H1 (cell line): ENCODE results near the gene REPIN1. TPM values are rescaled to one million over a fixed set of nuclear protein-coding genes. Genes with fewer than 3 reads are reported as not detected.

ENCODE experiments used
- CTCF ChIA-PET: fragments of 300-600 bp; sonication (Branson Sonifier 250); formaldehyde crosslinking; loops from one replicate; lab custom pipeline; 2021; ENCODE audit not compliant: partially characterized antibody; lab: Charles Lee
- POLR2A ChIA-PET: fragments of 300-600 bp; sonication (Branson Sonifier 250); formaldehyde crosslinking; loops from one replicate; lab custom pipeline; 2021; ENCODE audit warnings: inconsistent platforms; ENCODE audit not compliant: partially characterized antibody; lab: Charles Lee
- DNase-seq, 2 experiments: peaks; one replicate each; pipeline versions ENCODE4 v3.0.0 to v3.0.0-alpha.2; 2010 to 2022; ENCODE audit warnings: low spot score in 2 of 2, low read depth in 1 of 2, mixed read lengths in 1 of 2
- FAIRE-seq: peaks from 2 replicates; lab custom pipeline; 2011; peaks lifted over from hg19 to GRCh38; lab: Jason Lieb, UNC
- H2AFZ ChIP-seq: 2 replicates; pipeline ENCODE4 v1.8.1; 2012; ENCODE audit warnings: low read length, inconsistent platforms
- H2AK5ac ChIP-seq: 2 replicates; pipeline ENCODE4 v1.6.1; 2013; ENCODE audit warnings: low read depth, low read length
- H2BK120ac ChIP-seq: replicated peaks from 2 replicates; pipeline ENCODE3; 2013; ENCODE audit warnings: low read depth, low read length, inconsistent platforms
- H2BK12ac ChIP-seq: 2 replicates; pipeline ENCODE4 v1.6.1; 2013; ENCODE audit warnings: low read depth, low read length
- H2BK15ac ChIP-seq: 2 replicates; pipeline ENCODE4 v1.6.1; 2013; ENCODE audit warnings: low read length
- H2BK20ac ChIP-seq: 2 replicates; pipeline ENCODE4 v1.6.1; 2013; ENCODE audit warnings: low read length
- H2BK5ac ChIP-seq: 2 replicates; pipeline ENCODE4 v1.6.1; 2013; ENCODE audit warnings: low read depth, low read length
- H3K14ac ChIP-seq: 2 replicates; pipeline ENCODE4 v1.6.1; 2013; ENCODE audit warnings: inconsistent platforms; ENCODE audit not compliant: insufficient read length
- H3K18ac ChIP-seq: 2 replicates; pipeline ENCODE4 v1.6.1; 2013; ENCODE audit warnings: low read length; ENCODE audit errors: extremely low read depth
- H3K23ac ChIP-seq: 2 replicates; pipeline ENCODE4 v1.6.1; 2013; ENCODE audit warnings: inconsistent platforms; ENCODE audit not compliant: insufficient read length
- H3K23me2 ChIP-seq: 2 replicates; pipeline ENCODE4 v1.6.1; 2013; ENCODE audit warnings: low read depth, low read length
- H3K27ac ChIP-seq: 2 replicates; pipeline ENCODE4 v1.6.1; 2011; ENCODE audit warnings: low read depth, low read length, inconsistent platforms
- H3K27me3 ChIP-seq, 4 experiments: replicated peaks in 1 of 4; 1 replicate in 1 of 4; 2 replicates in 3 of 4; pipeline versions ENCODE4 v1.6.1 to v1.8.1; 2011 to 2013; ENCODE audit warnings: low read length in 3 of 4, mild to moderate bottlenecking in 3 of 4, inconsistent platforms in 2 of 4, mixed read lengths in 2 of 4, moderate library complexity in 1 of 4; ENCODE audit not compliant: control insufficient read depth in 3 of 4, insufficient read depth in 3 of 4; ENCODE audit errors: extremely low read depth in 1 of 4
- H3K36me3 ChIP-seq, 4 experiments: 2 replicates each; pipeline versions ENCODE4 v1.6.1 to v1.8.1; 2011 to 2013; ENCODE audit warnings: mild to moderate bottlenecking in 4 of 4, low read length in 3 of 4, moderate library complexity in 2 of 4, control low read depth in 1 of 4, inconsistent platforms in 1 of 4; ENCODE audit not compliant: insufficient read depth in 4 of 4, control insufficient read depth in 2 of 4
- H3K4ac ChIP-seq: replicated peaks from 2 replicates; pipeline ENCODE3; 2013; ENCODE audit warnings: low read length, low read depth, mixed read lengths, inconsistent platforms; ENCODE audit not compliant: insufficient read length
- H3K4me1 ChIP-seq, 4 experiments: replicated peaks in 1 of 4; 1 replicate in 1 of 4; 2 replicates in 3 of 4; pipeline versions ENCODE4 v1.6.1 to v1.8.1; 2011 to 2013; ENCODE audit warnings: low read length in 3 of 4, inconsistent platforms in 2 of 4, mixed read lengths in 1 of 4; ENCODE audit not compliant: insufficient read depth in 4 of 4, control insufficient read depth in 3 of 4
- H3K4me2 ChIP-seq, 2 experiments: 2 replicates each; pipeline versions ENCODE4 v1.6.1 to v1.8.1; 2011 to 2013; ENCODE audit warnings: low read depth in 2 of 2, low read length in 2 of 2, control low read depth in 1 of 2, inconsistent platforms in 1 of 2, mild to moderate bottlenecking in 1 of 2; ENCODE audit not compliant: insufficient read depth in 1 of 2
- H3K4me3 ChIP-seq, 4 experiments: fragments of 200-600, 300-600 bp in 1 of 4; sonication (generic), shearing (Covaris generic), sonication (Bioruptor Twin) in 1 of 4; 2 replicates each; pipeline versions ENCODE4 v1.5.1 to v1.8.1; 2011 to 2016; ENCODE audit warnings: low read length in 4 of 4, low read depth in 3 of 4, control low read depth in 2 of 4, inconsistent platforms in 2 of 4, mild to moderate bottlenecking in 2 of 4, mixed read lengths in 1 of 4, moderate library complexity in 1 of 4; ENCODE audit not compliant: insufficient read depth in 2 of 4; ENCODE audit errors: extremely low read depth in 1 of 4
- H3K56ac ChIP-seq: replicated peaks from 2 replicates; pipeline ENCODE3; 2013; ENCODE audit warnings: low read depth, mild to moderate bottlenecking, mixed read lengths, low read length, inconsistent platforms; ENCODE audit not compliant: insufficient read length
- H3K79me1 ChIP-seq: 2 replicates; pipeline ENCODE4 v1.6.1; 2013; ENCODE audit warnings: low read depth, low read length, control low read depth
- H3K79me2 ChIP-seq, 2 experiments: 2 replicates each; pipeline versions ENCODE4 v1.6.1 to v1.8.1; 2012 to 2013; ENCODE audit warnings: low read length in 2 of 2, mild to moderate bottlenecking in 2 of 2, inconsistent platforms in 1 of 2; ENCODE audit not compliant: insufficient read depth in 2 of 2, control insufficient read depth in 1 of 2
- H3K9ac ChIP-seq, 4 experiments: replicated peaks in 1 of 4; 1 replicate in 1 of 4; 2 replicates in 3 of 4; pipeline versions ENCODE4 v1.6.1 to v1.8.1; 2011 to 2013; ENCODE audit warnings: low read depth in 3 of 4, low read length in 3 of 4, control low read depth in 2 of 4, mild to moderate bottlenecking in 2 of 4, moderate library complexity in 2 of 4, inconsistent platforms in 1 of 4; ENCODE audit errors: extremely low read depth in 1 of 4
- H3K9me3 ChIP-seq, 2 experiments: 2 replicates each; pipeline versions ENCODE4 v1.6.1 to v1.8.1; 2012 to 2013; ENCODE audit warnings: mild to moderate bottlenecking in 2 of 2, moderate library complexity in 2 of 2, control low read depth in 1 of 2, inconsistent platforms in 1 of 2, low read depth in 1 of 2, low read length in 1 of 2, mixed read lengths in 1 of 2; ENCODE audit not compliant: insufficient read depth in 2 of 2
- H4K20me1 ChIP-seq, 2 experiments: replicated peaks in 1 of 2; 2 replicates each; pipeline versions ENCODE3 to v1.8.1; 2011 to 2013; ENCODE audit warnings: inconsistent platforms in 2 of 2, low read length in 2 of 2, mild to moderate bottlenecking in 1 of 2; ENCODE audit not compliant: insufficient read depth in 2 of 2, control insufficient read depth in 1 of 2
- H4K5ac ChIP-seq: 2 replicates; pipeline ENCODE4 v1.6.1; 2013; ENCODE audit warnings: low read length, low read depth, mixed read lengths, inconsistent platforms; ENCODE audit not compliant: insufficient read length
- H4K8ac ChIP-seq: 2 replicates; pipeline ENCODE4 v1.8.0; 2013; ENCODE audit warnings: mild to moderate bottlenecking, moderate library complexity, low read length, inconsistent platforms; ENCODE audit not compliant: insufficient read depth; ENCODE audit errors: extremely low read depth
- H4K91ac ChIP-seq: replicated peaks from 2 replicates; pipeline ENCODE3; 2013; ENCODE audit warnings: low read length, mixed read lengths, inconsistent platforms; ENCODE audit not compliant: insufficient read length
- CBX5 ChIP-seq: fragments of 300-800, 300-1000 bp; sonication (generic); IDR thresholded peaks from 2 replicates; pipeline ENCODE4 v1.7.1; 2016; ENCODE audit warnings: antibody characterized with exemption, low read length, low read depth
- RAD21 ChIP-seq, 2 experiments: IDR thresholded peaks in 1 of 2; conservative IDR thresholded peaks in 1 of 2; 2 replicates each; pipeline ENCODE4 v1.6.1; 2011; ENCODE audit warnings: low read depth in 2 of 2, low read length in 2 of 2, improper control_type of control experiment in 1 of 2, inconsistent platforms in 1 of 2, mild to moderate bottlenecking in 1 of 2, moderate library complexity in 1 of 2
- RBBP5 ChIP-seq: IDR thresholded peaks from 2 replicates; pipeline ENCODE4 v1.7.1; 2012; ENCODE audit warnings: low read depth, mild to moderate bottlenecking, inconsistent platforms, low read length, moderate library complexity, borderline replicate concordance
- SUZ12 ChIP-seq: fragments of 200-600 bp; sonication (generic); IDR thresholded peaks from 2 replicates; pipeline ENCODE4 v1.6.1; 2012; ENCODE audit warnings: mild to moderate bottlenecking, inconsistent platforms, low read length, moderate library complexity, mixed read lengths
- WGBS, 2 experiments: shearing (Covaris generic) in 1 of 2; methylation state at CpG; one replicate each; pipeline versions ENCODE4 v1.1.6 to v1.1.7; 2013 to 2015; ENCODE audit warnings: low lambda C conversion rate in 2 of 2, mixed read lengths in 2 of 2, inconsistent platforms in 1 of 2, low coverage in 1 of 2, missing lambda C conversion rate in 1 of 2; ENCODE audit not compliant: insufficient replicate concordance in 2 of 2, insufficient coverage in 1 of 2, insufficient read length in 1 of 2; ENCODE audit errors: extremely low coverage in 1 of 2, missing lambda C conversion rate in 1 of 2; 5-methylcytosine and 5-hydroxymethylcytosine counted together
- polyA plus RNA-seq, 7 experiments: library from polyadenylated mRNA; depleted of rRNA in 3 of 7; stranded (reverse) in 5 of 7; unstranded in 2 of 7; fragments of >200 nt in 5 of 7; fragments of 200-250 nt in 2 of 7; gene quantifications; 1 replicate in 5 of 7; 2 replicates in 1 of 7; 4 replicates in 1 of 7; pipeline versions ENCODE4 v1.2.1 to v1.2.3, GENCODE V29; 2011 to 2013; ENCODE audit warnings: missing spikeins in 2 of 7, mixed read lengths in 2 of 7
- total RNA-seq: library from RNA; stranded (reverse); fragmentation: NEBNext Ultra II Directional; extraction: Animal tissue kit (Norgen Biotek cat#: 25700); gene quantifications from 2 replicates; pipeline ENCODE4 v1.2.1, GENCODE V29; 2021
- TF ChIP-seq, protein P1 (sequence below): IDR thresholded peaks from 2 replicates; pipeline ENCODE4 v1.6.1; 2012; ENCODE audit warnings: inconsistent platforms

The REPIN1 gene
- total and polyA plus RNA-seq, 2 of the 8 experiments (the other 6 are each of a cell fraction or from before 2014, with no cell fraction given): 98.6 to 125 TPM

DNA sequence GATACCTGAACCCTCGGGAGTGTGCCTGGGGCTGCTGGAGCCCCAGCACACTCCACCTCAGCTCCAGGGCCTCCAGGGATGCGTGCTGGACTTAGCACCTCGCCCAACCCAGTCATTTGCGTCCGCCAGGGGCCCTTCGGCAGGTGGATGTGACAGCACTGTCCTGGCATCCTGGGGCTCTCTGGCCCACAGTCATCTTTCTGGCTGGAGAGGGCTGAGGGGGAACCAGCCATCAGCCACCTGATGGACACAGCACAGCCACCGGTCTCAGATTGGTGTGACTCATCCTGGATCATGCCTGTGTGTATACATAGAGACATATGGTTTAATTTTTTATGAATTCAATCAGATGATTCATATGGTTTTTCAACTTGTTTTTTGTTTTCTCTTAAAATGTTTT lies 21.6 kb downstream of the REPIN1 start:
- H4K5ac ChIP-seq: no peak overlapping the region
- H2AK5ac ChIP-seq: no peak overlapping the region
- H3K18ac ChIP-seq: no peak overlapping the region
- H2BK20ac ChIP-seq: no peak overlapping the region
- no peak overlapping the region for H2AFZ ChIP-seq
- no peak overlapping the region for H4K91ac ChIP-seq
- no peak overlapping the region for H2BK15ac ChIP-seq
- H2BK12ac ChIP-seq: no peak overlapping the region
- H2BK5ac ChIP-seq: no peak overlapping the region
- no peak overlapping the region for H3K23ac ChIP-seq
- no peak overlapping the region for H3K56ac ChIP-seq
- peaks cover 0 to 55% of the 10 kb centered on the region in 2 experiments; a peak in 2 of 4 replicates for H3K79me2 ChIP-seq
- H4K8ac ChIP-seq: 0 out of 2 replicates have a peak overlapping the region, but pooled peaks have one; percentile 53
- 97% methylated on average over 7 of the region's 7 CpGs; no CpG with 5 or more reads in 1 of the 2 experiments for whole genome bisulfite sequencing, 2 experiments
- no peaks in the 10 kb centered on the region for H3K23me2 ChIP-seq
- H3K9me3 ChIP-seq: no peaks in the 10 kb centered on the region
- no peak for DNase-seq
- H3K14ac ChIP-seq: no peak overlapping the region
- no peaks in the 10 kb centered on the region for H3K27me3 ChIP-seq
- no peaks in the 10 kb centered on the region for H4K20me1 ChIP-seq
- no peak overlapping the region for H3K9ac ChIP-seq
- peaks cover 9 to 21% (median 14%) of the 10 kb centered on the region in 4 experiments for H3K4me1 ChIP-seq
- POLR2A ChIA-PET: interaction anchor here (2.3 to 9.0 kb wide), 3 partner anchors 10 to 22 kb away, joined by 10 to 170 read pairs (median 116); partner anchors contain the start of gene REPIN1
- no peak overlapping the region for H3K4me2 ChIP-seq
- peaks cover 3% of the 10 kb centered on the region for H3K79me1 ChIP-seq
- no peak overlapping the region for H2BK120ac ChIP-seq
- H3K4me3 ChIP-seq: no peak overlapping the region
- no peak overlapping the region for H3K27ac ChIP-seq
- H3K36me3 ChIP-seq: peaks cover 0 to 38% (median 3%) of the 10 kb centered on the region in 4 experiments; a peak in 5 of 8 replicates
- H3K4ac ChIP-seq: no peak overlapping the region
- FAIRE-seq: no peak
- CTCF ChIA-PET: interaction anchor here (0.8 to 2.4 kb wide), 3 partner anchors 12 to 77 kb away, joined by 3 to 8 read pairs (median 7); no protein-coding TSS in a partner anchor
- TF ChIP-seq, protein P1, sequence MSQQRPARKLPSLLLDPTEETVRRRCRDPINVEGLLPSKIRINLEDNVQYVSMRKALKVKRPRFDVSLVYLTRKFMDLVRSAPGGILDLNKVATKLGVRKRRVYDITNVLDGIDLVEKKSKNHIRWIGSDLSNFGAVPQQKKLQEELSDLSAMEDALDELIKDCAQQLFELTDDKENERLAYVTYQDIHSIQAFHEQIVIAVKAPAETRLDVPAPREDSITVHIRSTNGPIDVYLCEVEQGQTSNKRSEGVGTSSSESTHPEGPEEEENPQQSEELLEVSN: no peak
- TF ChIP-seq RBBP5: no peak
- TF ChIP-seq SUZ12: no peak
- no peak for TF ChIP-seq RAD21 (IDR thresholded peaks at IDR 0.05 in 1 of 2, conservative IDR thresholded peaks at IDR 0.05 in 1 of 2; ENCODE audit: low read depth in 2 of 2, low read length in 2 of 2)
- no peak for TF ChIP-seq CBX5
